Measurements from ENCODE around the gene PLPP2.

Gene PLPP2

GRCh38 chr19:317710-318508 lies 26.7 kb upstream of the PLPP2 start:
- Histone ChIP-seq H3F3A (ENCODE audit: insufficient read depth) (no peaks in the 10 kb centered on the region), H3K27ac (ENCODE audit: low read depth, low read length) (no peak overlapping the region), H3K9me2 (replicated peaks; ENCODE audit: insufficient read depth, low read length) (no peaks in the 10 kb centered on the region), H3K36me3 (ENCODE audit: low read length) (peaks cover 2% of the 10 kb centered on the region; the same call in 1 of the 2 replicates), H3K4me3 (ENCODE audit: insufficient read depth, low read length, poor library complexity, severe bottlenecking) (no peak overlapping the region), H3K79me2 (ENCODE audit: insufficient read depth, low read length) (0 out of 2 replicates have a peak, but pooled peaks cover 6% of the 10 kb centered on the region), H2AFZ (ENCODE audit: low read depth, low read length, severe bottlenecking) (no peak overlapping the region), H3K4me2 (ENCODE audit: low read depth, low read length, poor library complexity, severe bottlenecking) (no peak overlapping the region), H3K9ac (ENCODE audit: low read length) (no peak overlapping the region), H3K9me3 (ENCODE audit: insufficient read depth, low read length) (no peaks in the 10 kb centered on the region), H3K27me3 (ENCODE audit: low read length) (no peaks in the 10 kb centered on the region), H4K20me1 (ENCODE audit: low read depth, low read length) (no peaks in the 10 kb centered on the region; the same call in 1 of the 2 replicates)
- TF ChIP-seq CTCF (IDR thresholded peaks at IDR 0.05; ENCODE audit: insufficient read depth, low read length, poor library complexity, severe bottlenecking) (no peak), EZH2phosphoT487 (conservative IDR thresholded peaks at IDR 0.05; ENCODE audit: low read length) (no peak)

DNA sequence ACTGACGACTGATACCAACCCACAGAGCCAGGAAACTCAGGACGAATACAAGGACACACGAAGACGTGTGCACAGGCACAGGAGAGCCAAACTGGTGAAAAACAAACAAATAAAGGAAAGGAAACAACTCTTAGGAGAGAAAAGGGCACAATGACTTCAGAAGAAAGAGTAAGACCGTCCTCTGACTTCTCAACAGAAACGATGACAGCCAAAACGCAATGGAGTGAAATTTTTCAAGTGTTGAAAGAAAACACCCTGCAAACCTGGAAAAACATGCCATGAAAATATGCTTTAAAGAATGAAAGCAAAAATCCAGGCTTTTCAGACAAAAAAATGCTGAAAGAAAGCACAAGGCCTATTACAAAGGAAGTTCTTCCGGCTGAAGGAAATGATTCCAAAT lies 24.6 kb upstream of the PLPP2 start:
- no peaks in the 10 kb centered on the region for H3K36me3 ChIP-seq (ENCODE audit: low read length)
- H3K4me2 ChIP-seq (ENCODE audit: low read depth, low read length, poor library complexity, severe bottlenecking) = no peak overlapping the region
- H3K9me2 ChIP-seq (replicated peaks; ENCODE audit: insufficient read depth, low read length) = no peaks in the 10 kb centered on the region
- no peaks in the 10 kb centered on the region for H3K9me3 ChIP-seq (ENCODE audit: insufficient read depth, low read length)
- H3K79me2 ChIP-seq (ENCODE audit: insufficient read depth, low read length) = 0 out of 2 replicates have a peak, but pooled peaks cover 6% of the 10 kb centered on the region
- no peaks in the 10 kb centered on the region for H3F3A ChIP-seq (ENCODE audit: insufficient read depth)
- H2AFZ ChIP-seq (ENCODE audit: low read depth, low read length, severe bottlenecking) = no peak overlapping the region
- H3K4me3 ChIP-seq (ENCODE audit: insufficient read depth, low read length, poor library complexity, severe bottlenecking) = no peak overlapping the region
- H3K27ac ChIP-seq (ENCODE audit: low read depth, low read length) = no peak overlapping the region
- H3K9ac ChIP-seq (ENCODE audit: low read length) = no peak overlapping the region
- no peaks in the 10 kb centered on the region; the same call in 1 of the 2 replicates for H4K20me1 ChIP-seq (ENCODE audit: low read depth, low read length)
- H3K27me3 ChIP-seq (ENCODE audit: low read length) = no peaks in the 10 kb centered on the region
- TF ChIP-seq EZH2phosphoT487 (conservative IDR thresholded peaks at IDR 0.05; ENCODE audit: low read length) = no peak

DNA sequence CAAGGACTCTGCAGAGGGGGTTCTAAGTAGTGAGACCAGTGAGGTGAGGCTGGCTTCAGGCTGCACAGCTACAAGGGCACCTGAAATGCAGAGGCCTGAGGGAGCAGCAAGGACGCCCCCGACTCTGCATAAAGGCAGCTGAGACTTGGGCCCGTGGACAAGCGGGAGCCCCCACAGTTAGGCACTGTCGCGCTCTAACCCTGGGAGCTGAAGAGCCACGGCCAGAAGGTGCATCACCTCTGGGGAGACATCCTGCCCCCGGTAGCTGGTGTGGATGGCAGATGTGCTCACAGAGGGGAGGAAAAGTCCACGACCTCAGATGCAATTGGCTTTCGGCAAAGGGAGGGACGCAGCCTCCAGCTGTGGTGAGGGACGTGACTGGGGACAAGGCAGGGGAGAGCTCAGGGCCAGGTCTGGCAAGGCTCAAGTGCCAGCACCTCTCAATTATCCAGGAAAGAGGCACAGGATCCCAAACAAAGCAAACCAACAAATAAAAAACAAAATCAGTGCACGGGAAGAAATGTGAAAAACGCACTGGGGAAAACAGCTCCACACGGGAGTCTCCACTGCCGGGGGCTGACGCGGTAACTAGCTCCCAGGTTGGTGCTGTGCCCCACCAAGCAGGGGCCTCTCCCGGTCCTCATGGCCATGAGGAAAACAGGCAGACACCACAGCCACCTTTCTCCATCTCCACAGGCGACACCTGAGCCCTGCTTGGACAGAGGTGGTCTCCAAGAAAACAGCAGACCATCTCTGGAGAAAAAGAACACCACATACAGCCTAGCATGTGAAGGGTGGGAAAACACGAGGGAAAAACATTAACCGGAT lies 23.0 kb upstream of the PLPP2 start:
- Histone ChIP-seq H4K20me1 (ENCODE audit: low read depth, low read length) (no peaks in the 10 kb centered on the region), H2AFZ (ENCODE audit: low read depth, low read length, severe bottlenecking) (no peak overlapping the region), H3K4me2 (ENCODE audit: low read depth, low read length, poor library complexity, severe bottlenecking) (no peak overlapping the region), H3K4me3 (ENCODE audit: insufficient read depth, low read length, poor library complexity, severe bottlenecking) (no peak overlapping the region), H3K9me3 (ENCODE audit: insufficient read depth, low read length) (no peaks in the 10 kb centered on the region), H3K36me3 (ENCODE audit: low read length) (no peaks in the 10 kb centered on the region), H3K79me2 (ENCODE audit: insufficient read depth, low read length) (0 out of 2 replicates have a peak, but pooled peaks cover 6% of the 10 kb centered on the region), H3K27ac (ENCODE audit: low read depth, low read length) (no peak overlapping the region), H3K9me2 (replicated peaks; ENCODE audit: insufficient read depth, low read length) (no peaks in the 10 kb centered on the region), H3F3A (ENCODE audit: insufficient read depth) (no peaks in the 10 kb centered on the region), H3K9ac (ENCODE audit: low read length) (no peak overlapping the region), H3K27me3 (ENCODE audit: low read length) (no peaks in the 10 kb centered on the region)
- TF ChIP-seq EZH2phosphoT487 (conservative IDR thresholded peaks at IDR 0.05; ENCODE audit: low read length) (no peak), CTCF (IDR thresholded peaks at IDR 0.05; ENCODE audit: insufficient read depth, low read length, poor library complexity, severe bottlenecking) (no peak)

All from SU-DHL-6 (cell line).